ENCODE results near the gene MAP3K7CL.
"Not testable (repeated sequence)": the region's sequence is repeated elsewhere in the genome, so short reads cannot be mapped to it uniquely, and the experiment has no call there.

MAP3K7CL gene

DNA sequence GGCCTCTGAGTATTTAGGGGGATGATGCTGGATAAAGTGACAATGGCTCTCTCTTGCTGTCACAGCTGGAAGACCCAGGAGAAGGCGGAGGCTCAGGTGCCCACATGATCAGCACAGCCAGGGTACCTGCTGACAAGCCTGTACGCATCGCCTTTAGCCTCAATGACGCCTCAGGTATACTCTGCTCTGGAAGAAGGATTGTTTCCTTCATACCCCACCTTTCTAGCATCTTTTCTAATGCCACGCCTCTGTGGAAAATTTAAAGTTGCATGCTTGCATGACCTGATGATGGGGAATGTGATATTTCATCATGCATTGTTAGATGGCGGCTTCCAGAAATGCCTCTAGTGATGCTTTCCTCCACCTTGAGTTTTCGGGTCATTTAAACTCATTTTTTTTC lies 2.8 kb downstream of the MAP3K7CL start:
- no peak for DNase-seq (ENCODE audit: low read depth in 2 of 3, low spot score in 2 of 3)

DNA sequence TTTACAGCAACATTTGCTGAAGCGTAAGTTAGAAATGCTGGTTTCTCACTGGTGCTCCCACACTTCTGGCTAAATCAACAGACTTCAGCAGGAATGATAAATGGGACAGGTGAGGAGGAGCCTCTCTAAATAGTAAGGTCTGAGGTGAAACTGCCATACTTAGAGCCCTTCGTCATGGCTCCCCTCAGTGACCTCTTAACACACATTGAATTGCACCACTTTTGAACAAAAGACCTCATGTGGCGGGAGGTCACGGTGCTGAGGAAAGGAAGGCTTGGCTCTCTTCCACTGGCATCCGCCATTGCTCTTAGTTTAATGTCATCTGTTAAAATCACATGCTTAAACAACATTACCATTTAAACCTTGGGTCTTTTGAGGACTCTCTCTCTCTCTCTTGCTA lies 3.4 kb downstream of the MAP3K7CL start:
- DNase-seq (ENCODE audit: low read depth in 2 of 3, low spot score in 2 of 3): no peak

DNA sequence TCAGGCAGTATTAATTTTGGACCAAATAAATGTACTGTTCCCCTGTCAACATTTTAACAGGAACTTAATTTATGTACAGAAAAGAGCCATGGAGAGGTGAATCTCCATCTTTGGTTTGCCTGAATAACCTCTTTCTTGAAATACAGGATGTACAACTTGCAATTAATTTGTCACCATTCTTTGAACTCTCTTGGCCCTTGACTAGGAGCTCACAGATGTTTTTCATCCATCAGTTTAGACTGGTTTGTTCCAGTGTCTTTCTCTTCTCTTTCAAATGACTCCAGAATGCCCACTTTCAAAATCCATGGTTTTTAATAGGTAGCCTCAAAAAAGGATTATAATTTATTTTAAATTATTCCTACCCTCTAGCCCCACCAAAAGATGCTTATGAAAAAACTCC lies 5.0 kb downstream of the MAP3K7CL start:
- no peak for DNase-seq (ENCODE audit: low read depth in 2 of 3, low spot score in 2 of 3)

DNA sequence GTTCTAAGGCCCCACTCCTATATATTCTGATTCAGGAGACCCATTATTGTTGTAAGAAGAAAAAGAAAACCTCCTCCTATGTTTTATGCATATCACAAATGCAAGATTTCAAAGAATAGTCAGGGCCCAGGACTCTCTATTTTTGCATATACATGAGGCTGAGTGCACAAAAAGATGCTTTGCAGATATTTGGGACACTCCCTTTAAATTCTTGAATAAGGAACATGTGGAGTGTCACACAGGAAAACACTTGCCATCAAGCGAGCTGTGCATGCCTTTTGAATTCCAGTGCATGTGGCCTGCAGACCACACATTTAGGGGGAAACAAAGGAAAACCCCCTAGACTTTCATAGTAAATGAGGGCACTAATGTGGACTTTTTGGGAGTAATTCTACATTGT lies 5.6 kb downstream of the MAP3K7CL start:
- no peak for DNase-seq (ENCODE audit: low read depth in 2 of 3, low spot score in 2 of 3)

DNA sequence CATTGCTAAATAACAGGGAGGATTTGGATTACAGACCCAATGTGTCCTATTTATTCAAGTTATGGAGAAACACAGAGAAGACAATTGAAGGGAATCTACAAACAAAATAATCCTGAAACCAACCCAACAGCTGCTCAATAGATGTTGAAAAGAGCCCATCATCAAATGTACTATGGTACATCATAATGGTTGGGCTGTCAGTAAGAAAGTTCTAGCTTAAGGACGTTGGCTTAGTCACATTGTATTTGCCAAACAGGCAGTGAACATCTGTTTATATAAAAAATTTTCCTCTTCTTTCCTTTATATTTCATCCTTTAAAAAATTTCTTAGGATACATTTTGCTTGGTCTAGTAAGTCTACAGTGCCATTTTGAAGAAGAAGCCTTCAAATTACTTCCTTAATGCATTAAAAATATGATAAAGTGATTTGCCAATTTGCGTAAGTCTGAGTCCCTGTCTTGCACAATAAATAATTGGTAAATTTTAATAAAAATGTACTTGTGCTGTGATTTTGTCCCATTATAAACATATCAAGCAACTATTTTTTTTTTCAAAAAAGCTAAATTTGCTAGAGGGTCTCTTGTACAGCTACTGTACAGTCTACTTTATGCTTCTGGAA lies 14.4 kb downstream of the MAP3K7CL start:
- DNase-seq (ENCODE audit: low read depth in 2 of 3, low spot score in 2 of 3): no peak

DNA sequence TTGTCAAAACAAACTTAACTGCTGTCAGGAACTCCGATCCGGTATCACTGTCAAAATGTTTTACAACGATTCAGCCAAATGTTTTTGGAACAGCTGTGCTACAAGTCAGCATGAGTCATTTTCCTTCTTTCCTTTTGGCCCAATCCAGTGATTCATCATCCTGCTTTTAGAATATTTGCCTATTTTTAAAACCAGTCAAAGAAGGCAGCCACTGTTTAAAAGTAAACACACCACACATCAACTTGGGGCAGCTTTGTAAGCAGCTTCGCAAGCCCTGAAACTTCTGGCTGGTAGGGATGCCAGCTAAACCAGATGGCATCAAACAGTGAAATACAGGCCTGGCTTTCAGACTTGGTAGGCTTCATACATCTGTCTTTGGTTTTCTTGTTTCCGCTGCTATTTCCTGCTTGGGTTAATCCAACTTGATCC lies 14.9 kb downstream of the MAP3K7CL start:
- no peak for DNase-seq (ENCODE audit: low read depth in 2 of 3, low spot score in 2 of 3)

DNA sequence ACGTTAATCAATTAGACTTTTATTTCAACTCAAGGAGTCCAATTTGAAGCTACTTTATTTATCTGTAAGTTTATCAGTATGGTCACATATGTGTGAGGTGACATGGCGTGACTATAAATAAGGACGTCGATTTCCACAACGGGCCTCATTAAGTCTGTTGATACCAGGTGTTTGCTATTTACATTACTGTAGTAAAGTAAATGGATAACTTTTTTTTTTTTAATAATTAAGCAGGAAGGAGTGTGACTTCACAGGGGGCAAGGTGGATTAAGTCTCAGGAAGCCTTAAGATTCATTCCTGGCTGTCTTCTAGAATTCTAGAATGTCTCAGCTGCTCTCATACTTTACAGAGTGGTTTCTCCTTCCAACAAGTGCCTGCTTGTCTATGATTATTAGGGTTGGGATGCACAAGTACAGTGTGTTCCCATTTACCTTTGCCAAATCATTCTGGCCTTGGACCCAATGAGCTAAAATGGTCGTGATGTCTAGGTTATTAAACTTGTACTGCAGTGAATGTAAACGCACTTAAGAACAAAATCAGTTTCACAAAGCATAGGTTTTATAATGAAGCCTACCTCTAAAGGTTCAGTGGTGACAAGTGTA lies 15.5 kb downstream of the MAP3K7CL start:
- DNase-seq (ENCODE audit: low read depth in 2 of 3, low spot score in 2 of 3): no peak

DNA sequence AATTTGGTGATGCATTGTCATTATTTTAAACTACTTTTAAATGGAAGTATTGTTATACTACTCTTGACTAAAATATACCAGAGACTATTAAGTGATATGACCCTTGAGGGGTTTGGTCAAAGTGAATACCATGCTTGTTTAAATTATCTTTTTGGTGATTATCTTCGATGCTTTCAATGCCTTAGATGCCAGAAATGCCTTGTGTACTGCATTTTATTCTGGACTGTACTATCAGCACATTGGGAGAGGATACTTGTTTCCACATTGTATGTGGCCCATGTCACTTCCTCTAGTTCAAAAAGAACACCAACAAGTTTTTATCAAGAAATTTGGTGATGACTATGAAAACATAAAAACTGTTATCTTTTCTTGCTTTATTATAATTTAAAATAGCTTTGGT lies 16.3 kb downstream of the MAP3K7CL start:
- no peak for DNase-seq (ENCODE audit: low read depth in 2 of 3, low spot score in 2 of 3)

DNA sequence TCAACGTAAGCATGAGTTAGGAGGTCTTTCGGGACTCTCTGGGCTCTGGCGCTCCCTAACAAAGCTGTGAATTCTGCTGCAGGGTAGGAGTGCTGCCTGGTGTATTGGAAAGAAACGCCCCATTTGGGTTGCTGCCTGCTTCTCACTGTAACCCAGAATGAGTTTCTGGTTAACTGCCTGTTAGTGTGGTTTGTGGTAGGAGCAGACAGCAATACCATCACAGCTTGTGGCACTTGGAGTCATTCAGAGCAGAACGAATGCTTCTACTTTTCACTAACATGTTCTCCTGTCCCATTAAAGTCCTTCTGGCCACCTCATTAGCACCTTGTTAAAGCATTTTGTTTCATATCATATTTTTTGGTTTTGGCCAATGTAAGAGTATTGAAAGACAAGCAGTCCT lies 18.1 kb downstream of the MAP3K7CL start:
- DNase-seq (ENCODE audit: low read depth in 2 of 3, low spot score in 2 of 3): no peak

DNA sequence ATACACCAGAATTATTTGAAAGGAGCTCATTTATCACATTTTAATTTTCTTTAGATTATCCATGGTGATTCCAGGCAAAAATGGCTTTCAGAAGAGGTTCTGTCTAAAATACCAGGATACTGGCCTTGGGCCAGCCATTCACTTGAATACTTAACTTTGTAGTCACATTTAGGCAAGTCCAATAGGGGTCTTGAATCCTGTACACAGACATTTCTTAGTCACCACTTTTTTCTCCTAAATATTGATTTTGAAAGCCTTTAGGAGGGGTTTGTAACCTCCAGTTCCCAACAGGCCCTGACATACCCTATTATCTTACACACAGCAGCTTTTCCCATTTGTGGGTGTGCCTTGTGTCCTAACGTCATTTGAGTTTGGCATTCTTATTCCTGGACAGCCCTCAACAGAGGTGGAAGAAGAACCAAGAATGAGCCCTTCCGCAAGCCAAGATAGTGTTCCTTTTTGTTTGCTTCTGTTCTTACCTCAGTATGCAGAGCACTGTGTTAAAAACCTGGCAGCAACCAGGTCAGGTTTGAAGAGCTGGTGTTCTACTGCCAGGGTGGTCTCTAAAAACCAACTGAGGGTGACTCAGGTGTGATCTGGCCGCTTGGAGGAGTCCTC lies 19.5 kb downstream of the MAP3K7CL start:
- DNase-seq (ENCODE audit: low read depth in 2 of 3, low spot score in 2 of 3): no peak

DNA sequence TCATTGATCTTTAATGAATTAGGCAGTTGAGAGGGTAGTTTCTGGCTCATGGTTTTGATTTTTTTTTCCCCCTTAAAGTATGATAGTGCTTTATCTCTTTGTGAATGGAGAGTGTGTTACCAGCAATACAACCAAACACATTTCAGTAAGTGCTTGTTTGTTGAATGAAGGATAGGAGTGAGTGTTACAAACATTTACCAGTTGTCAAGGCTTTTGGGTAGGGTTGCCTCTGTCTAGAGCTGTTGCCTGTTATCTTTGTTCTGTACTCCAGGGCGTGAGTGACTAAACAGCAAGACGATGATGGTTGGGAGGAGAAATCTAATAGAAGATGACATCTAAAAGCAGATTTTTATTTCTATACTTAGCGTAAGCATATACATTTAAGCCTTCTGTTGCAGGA lies 21.5 kb downstream of the MAP3K7CL start:
- no peak for DNase-seq (ENCODE audit: low read depth in 2 of 3, low spot score in 2 of 3)

DNA sequence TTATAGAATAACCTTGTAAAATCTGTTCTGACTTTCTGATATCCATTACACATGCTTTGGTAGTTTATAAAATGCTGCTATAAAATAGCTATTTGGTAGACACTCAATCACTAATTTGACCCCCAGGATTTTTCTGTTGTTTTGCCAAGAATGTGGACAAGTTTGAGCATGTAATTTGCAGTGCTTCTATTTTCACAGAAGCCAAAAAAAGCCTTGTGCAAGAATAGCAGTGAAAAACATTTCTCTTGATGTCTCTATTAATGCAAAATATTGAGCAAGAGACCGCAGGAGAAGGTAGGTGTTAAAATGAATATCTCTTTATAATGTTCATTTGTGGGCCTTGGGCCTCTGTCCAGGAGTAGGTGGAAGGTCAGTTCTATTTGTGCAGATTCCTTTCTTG lies 22.5 kb downstream of the MAP3K7CL start:
- no peak for DNase-seq (ENCODE audit: low read depth in 2 of 3, low spot score in 2 of 3)

DNA sequence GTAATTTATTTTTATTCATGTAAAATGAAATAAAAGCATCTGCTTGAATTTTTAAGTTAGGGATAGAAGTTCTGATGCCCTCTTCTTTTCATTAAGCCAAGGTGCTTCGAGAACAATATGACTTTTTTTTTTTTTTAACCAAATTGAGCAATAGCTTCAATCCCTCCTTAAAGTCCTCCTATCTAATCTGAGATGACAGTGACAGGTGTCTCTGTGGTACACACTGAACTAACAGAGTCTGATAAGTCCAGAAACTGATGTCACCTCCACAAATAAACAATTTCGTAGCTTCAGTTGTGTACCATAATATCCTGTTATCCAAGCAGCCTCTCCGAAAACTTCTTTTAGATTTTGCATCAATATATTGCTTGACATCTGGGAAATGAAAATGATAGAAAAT lies 23.8 kb downstream of the MAP3K7CL start:
- no peak for DNase-seq (ENCODE audit: low read depth in 2 of 3, low spot score in 2 of 3)

DNA sequence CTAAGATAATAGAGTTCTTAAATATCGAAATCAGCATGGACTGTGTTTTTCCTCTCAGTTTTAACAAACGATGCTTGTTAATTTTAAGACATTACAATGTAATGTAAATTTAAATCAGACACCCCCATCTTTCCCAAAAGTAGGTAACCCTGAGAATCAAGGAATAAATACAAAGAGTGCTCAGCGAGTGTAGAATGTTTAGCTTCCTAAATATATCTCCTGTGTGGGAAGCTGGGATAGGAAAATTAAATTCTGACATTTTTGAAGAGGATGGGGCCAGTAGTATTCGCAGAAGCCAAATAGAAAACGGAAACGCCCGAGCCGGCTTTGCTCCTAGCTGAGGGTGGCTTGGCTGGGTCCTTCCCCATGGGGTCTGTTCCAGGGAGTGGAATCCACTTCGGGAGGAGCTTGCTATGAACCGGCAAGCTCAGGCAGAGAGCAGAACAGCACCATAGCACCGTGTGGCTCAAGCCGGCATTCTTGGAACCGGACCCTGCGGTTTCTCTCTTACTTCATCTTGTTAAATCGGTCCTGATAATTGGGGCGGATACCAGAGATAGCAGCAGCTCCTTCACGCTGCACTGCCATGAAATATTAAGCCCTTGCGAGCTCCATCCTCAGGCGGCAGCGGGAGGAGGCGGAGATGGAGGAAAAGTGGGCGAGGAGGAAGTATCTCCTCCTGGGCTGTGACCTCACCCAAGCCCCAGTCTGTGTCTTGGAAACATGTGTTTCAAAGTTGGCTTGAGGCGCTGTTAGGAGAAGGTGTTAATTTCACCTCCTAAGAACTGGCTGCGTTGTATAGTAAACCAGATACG lies 24.9 kb downstream of the MAP3K7CL start:
- no peak for DNase-seq (ENCODE audit: low read depth in 2 of 3, low spot score in 2 of 3)

DNA sequence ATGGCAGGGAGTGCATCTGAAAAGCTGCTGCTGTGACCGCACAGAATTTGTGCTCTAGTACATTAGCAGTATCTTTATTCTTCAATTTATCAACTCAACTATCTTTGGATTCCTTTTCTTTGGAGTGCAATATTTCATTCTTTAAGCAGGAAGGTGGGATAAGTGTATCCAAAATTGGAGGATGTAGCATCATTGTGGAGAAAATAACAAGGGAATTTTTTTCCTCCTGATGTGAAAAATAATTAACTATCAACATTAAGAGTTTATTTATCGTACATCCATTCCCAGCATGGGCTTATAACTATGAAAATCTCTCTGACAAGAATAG lies 25.5 kb downstream of the MAP3K7CL start:
- DNase-seq (ENCODE audit: low read depth in 2 of 3, low spot score in 2 of 3): no peak

DNA sequence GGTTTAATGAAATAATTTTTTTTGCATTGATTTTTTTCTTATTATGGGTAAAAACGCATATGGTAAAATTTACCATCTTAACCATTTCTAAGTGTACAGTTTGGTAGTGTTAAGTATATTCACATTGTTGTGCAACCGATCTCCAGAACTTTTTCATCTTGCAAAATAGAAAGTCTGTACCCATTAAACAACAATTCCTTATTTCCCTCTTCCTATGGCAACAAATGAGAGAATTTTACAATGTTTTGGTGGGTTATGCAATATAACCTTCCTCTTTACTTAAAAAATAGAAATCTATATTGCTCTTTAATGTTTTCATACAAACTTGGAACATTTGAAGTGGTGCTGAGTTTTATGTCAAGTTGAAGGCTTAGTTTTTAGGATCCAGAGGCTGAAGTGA lies 26.6 kb downstream of the MAP3K7CL start:
- DNase-seq (ENCODE audit: low read depth in 2 of 3, low spot score in 2 of 3): no peak

DNA sequence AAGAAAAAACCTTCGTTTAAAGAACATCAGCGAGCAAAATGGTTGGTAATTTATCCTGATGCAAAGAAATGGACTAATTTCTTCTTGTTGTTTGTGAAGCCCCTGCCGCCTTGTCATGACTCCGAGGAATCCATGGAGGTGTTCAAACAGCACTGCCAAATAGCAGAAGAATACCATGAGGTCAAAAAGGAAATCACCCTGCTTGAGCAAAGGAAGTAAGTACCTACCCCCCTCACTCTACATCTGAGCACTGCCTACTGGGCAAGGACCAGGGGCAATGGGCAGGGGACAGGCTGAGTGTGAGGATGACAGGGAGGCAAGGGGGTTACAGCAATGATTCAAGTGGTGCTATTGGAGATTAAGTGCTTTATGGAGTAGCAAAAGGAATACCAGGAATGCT lies 29.4 kb downstream of the MAP3K7CL start:
- DNase-seq (ENCODE audit: low read depth in 2 of 3, low spot score in 2 of 3): no peak

DNA sequence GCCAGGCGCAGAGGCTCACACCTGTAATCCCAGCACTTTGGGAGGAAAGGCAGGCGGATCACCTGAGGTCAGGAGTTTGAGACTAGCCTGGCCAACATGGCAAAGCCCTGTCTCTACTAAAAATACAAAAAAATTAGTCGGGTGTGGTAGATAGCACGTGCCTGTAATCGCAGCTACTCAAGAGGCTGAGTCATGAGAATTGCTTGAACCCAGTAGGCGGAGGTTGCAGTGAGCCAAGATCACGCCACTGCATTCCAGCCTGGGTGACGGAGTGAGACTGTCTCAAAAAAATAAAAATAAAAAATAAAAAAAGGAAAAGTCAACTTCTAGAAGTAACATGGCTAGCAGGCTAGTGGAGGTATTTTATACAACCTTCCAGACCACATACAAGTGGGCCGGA lies 32.4 kb downstream of the MAP3K7CL start:
- DNase-seq (ENCODE audit: low read depth in 2 of 3, low spot score in 2 of 3): not testable (repeated sequence)

DNA sequence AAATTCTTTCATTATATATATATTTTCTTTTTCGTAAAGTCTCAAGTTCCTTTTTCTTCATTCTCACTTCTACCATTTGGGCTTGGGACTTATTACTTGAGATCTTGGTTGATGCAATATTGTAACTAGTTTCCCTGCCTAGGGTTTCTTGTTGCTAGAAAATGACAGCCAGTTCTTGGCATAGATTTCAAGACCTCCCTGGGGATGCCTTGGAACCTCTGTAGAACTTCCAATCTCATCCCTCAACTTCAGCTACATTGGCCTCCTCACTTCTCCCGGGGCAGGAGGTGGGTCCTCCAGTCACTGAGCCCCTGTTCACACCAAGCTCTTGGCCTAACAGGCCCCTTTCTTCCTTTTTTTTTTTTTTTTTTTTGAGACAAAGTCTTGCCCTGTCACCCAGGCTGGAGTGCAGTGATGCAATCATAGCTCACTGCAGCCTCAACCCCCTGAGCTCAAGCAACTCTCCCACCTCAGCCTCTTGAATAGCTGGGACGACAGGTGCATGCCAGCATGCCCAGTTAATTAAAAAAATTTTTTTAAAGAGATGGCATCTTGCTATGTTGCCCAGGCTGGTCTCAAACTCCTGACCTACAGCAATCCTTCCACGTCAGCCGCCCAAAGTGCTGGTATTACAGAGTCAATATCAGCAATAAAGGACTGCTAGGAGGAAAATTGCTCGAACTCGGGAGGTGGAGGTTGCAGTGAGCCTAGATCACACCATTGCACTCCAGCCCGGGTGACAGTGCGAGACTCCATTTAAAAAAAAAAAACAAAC lies 33.1 kb downstream of the MAP3K7CL start:
- no peak for DNase-seq (ENCODE audit: low read depth in 2 of 3, low spot score in 2 of 3)

DNA sequence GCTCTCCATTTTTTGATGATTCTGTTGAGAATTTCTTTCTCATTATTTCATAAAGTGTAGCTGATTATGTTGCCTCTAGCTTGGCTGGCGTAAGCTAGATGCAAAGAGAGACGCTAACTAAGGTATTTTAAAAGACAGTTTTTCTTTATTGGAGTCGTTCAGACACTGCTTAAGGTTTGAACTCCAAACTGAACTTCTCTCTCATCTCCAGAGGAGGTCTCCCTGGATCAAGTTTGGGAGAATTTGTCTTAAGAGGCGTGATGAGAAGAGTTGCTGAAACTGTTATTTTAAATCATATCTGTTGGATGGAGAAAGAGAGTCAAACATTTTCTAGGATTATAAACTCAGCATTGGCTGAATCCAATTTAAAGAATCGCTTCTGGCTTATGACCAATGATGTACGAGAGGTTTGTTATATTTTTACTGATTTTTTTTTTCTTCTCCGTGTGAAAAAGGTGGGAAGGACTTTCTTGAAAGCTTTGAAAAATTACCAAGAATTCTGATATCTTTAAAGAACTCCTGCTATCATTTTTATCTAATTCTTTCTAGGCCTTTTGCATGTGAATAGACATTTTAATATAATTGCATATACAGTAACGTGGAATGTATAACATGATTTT lies 34.0 kb downstream of the MAP3K7CL start:
- no peak for DNase-seq (ENCODE audit: low read depth in 2 of 3, low spot score in 2 of 3)

DNA sequence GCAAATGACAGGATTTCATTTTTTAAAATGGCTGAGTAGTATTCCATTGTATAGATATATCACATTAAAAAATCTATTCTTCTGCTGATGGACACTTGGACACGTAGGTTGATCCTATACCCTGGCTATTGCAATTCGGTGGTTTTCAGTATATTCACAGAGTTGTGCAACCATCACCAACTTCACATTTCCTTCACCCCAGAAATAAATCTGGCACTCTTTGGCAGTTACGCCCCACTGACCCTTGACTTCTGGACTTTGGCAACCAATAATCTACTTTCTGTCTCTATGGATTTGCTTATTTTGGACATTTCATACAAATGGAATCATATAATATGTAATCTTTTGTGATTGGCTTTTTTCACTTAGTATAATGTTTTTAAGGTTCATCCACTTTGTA lies 35.9 kb downstream of the MAP3K7CL start:
- no peak for DNase-seq (ENCODE audit: low read depth in 2 of 3, low spot score in 2 of 3)

Measured in activated CD8-positive, alpha-beta memory T cell treated with anti-CD3 and anti-CD28 coated beads for 48 hours (primary cell).